GM19193 (cell line): ENCODE measurements around the gene PPHLN1.

ENCODE experiments used
- POLR2A ChIP-seq: IDR thresholded peaks from 4 replicates; pipeline ENCODE4 v1.6.1; 2011; ENCODE audit not compliant: insufficient read depth, insufficient read length; ENCODE audit errors: extremely low read depth

The PPHLN1 gene

GRCh38 chr12:42477941-42478340 lies 152.0 kb downstream of the PPHLN1 start:
- no peak for TF ChIP-seq POLR2A

GRCh38 chr12:42481368-42481767 lies 155.4 kb downstream of the PPHLN1 start:
- no peak for TF ChIP-seq POLR2A

GRCh38 chr12:42482041-42482747 lies 156.2 kb downstream of the PPHLN1 start:
- TF ChIP-seq POLR2A, result no peak

GRCh38 chr12:42482748-42483520 lies 157.0 kb downstream of the PPHLN1 start:
- TF ChIP-seq POLR2A, result no peak

- TF ChIP-seq POLR2A, result no peak
Measured at GRCh38 chr12:42483521-42483790, 157.5 kb downstream of the PPHLN1 start.

- TF ChIP-seq POLR2A, result no peak
Measured at GRCh38 chr12:42484996-42485395, 159.0 kb downstream of the PPHLN1 start.

GRCh38 chr12:42485823-42486222 lies 159.9 kb downstream of the PPHLN1 start:
- no peak for TF ChIP-seq POLR2A

- TF ChIP-seq POLR2A, result no peak
Measured at GRCh38 chr12:42486407-42486806, 160.4 kb downstream of the PPHLN1 start.

GRCh38 chr12:42490261-42490842 lies 164.4 kb downstream of the PPHLN1 start:
- TF ChIP-seq POLR2A, result no peak
